ENCODE measurements around the gene UBR3. TPM values are rescaled to one million over a fixed set of nuclear protein-coding genes. Genes with fewer than 3 reads are reported as not detected.

The UBR3 gene
- polyA plus RNA-seq, 2 of the 4 experiments (the other 2 are of a cell fraction): 11.0 to 23.1 TPM

GRCh38 chr2:169961911-169962310 lies 134.7 kb downstream of the UBR3 start:
- Histone ChIP-seq H3K9me3 (no peaks in the 10 kb centered on the region), H3K4me1 (no peaks in the 10 kb centered on the region), H3K4me3 (no peak overlapping the region), H3K4me2 (no peak overlapping the region), H3K27ac (no peak overlapping the region)
- ChIA-PET POLR2A (no interaction called here), CTCF (no interaction called here)
- DNase-seq (ENCODE audit: low read depth in 1 of 2, low spot score in 1 of 2) (no peak), ATAC-seq (no peak), FAIRE-seq (no peak)
- TF ChIP-seq JUN (IDR thresholded peaks at IDR 0.05) (no peak), FOSB (CRISPR knock-in tag; IDR thresholded peaks at IDR 0.05) (no peak), E2F6 (IDR thresholded peaks at IDR 0.05; ENCODE audit: borderline replicate concordance, low read depth) (no peak), PHF8 (IDR thresholded peaks at IDR 0.05; ENCODE audit: borderline replicate concordance, low read depth) (no peak), TP53 (CRISPR knock-in tag; IDR thresholded peaks at IDR 0.05) (no peak), ELK1 (IDR thresholded peaks at IDR 0.05; ENCODE audit: low read depth, low read length) (no peak), RNF2 (IDR thresholded peaks at IDR 0.05; ENCODE audit: borderline replicate concordance, low read depth) (no peak), CHD2 (IDR thresholded peaks at IDR 0.05; ENCODE audit: low read length, partially characterized antibody) (no peak), REST (IDR thresholded peaks at IDR 0.05) (no peak), HEYL (CRISPR knock-in tag; IDR thresholded peaks at IDR 0.05) (no peak), MYC (IDR thresholded peaks at IDR 0.05; ENCODE audit: borderline replicate concordance, low read length) (no peak), BCL3 (IDR thresholded peaks at IDR 0.05) (no peak)
- WGBS (ENCODE audit: missing lambda C conversion rate): 75% methylated on average over 4 of the region's 4 CpGs

- Histone ChIP-seq H3K9me3 (no peaks in the 10 kb centered on the region), H3K4me3 (no peak overlapping the region), H3K4me1 (no peaks in the 10 kb centered on the region), H3K27ac (no peak overlapping the region), H3K4me2 (no peak overlapping the region)
- FAIRE-seq: no peak
- no peak for ATAC-seq
- no peak for DNase-seq (ENCODE audit: low read depth in 1 of 2, low spot score in 1 of 2)
- ChIA-PET POLR2A (no interaction called here), CTCF (no interaction called here)
- no peak for TF ChIP-seq POLR2A (IDR thresholded peaks at IDR 0.05; ENCODE audit: low read length)
- no peak for TF ChIP-seq RARB (CRISPR knock-in tag; IDR thresholded peaks at IDR 0.05)
- no peak for TF ChIP-seq CHD2 (IDR thresholded peaks at IDR 0.05; ENCODE audit: low read length, partially characterized antibody)
- no peak for TF ChIP-seq HES2 (IDR thresholded peaks at IDR 0.05)
- no peak for TF ChIP-seq ESRRA (IDR thresholded peaks at IDR 0.05; ENCODE audit: borderline replicate concordance, low read length)
- no peak for TF ChIP-seq JUNB (IDR thresholded peaks at IDR 0.05)
- no peak for TF ChIP-seq E2F6 (IDR thresholded peaks at IDR 0.05; ENCODE audit: borderline replicate concordance, low read depth)
- TF ChIP-seq CBX2 (IDR thresholded peaks at IDR 0.05; ENCODE audit: borderline replicate concordance, low read depth): no peak
- TF ChIP-seq KDM5A (IDR thresholded peaks at IDR 0.05): no peak
- TF ChIP-seq BCL3 (IDR thresholded peaks at IDR 0.05): no peak
- no peak for TF ChIP-seq ELK1 (IDR thresholded peaks at IDR 0.05; ENCODE audit: low read depth, low read length)
- no peak for TF ChIP-seq RFX5 (IDR thresholded peaks at IDR 0.05)
- TF ChIP-seq RNF2 (IDR thresholded peaks at IDR 0.05; ENCODE audit: borderline replicate concordance, low read depth): no peak
Measured at GRCh38 chr2:169963786-169964185, 136.5 kb downstream of the UBR3 start.
